Activated T-helper 1 cell treated with anti-CD3 and anti-CD28 coated beads, Interleukin-2, amount 50 U/mL, for 16 hours (primary cell): ENCODE results near the gene BRINP1.
"Not testable (repeated sequence)": the region's sequence is repeated elsewhere in the genome, so short reads cannot be mapped to it uniquely, and the experiment has no call there.

Source experiments
- DNase-seq, 2 donors: peaks; one replicate each; pipeline ENCODE4 v3.0.0-alpha.2; 2020; ENCODE audit warnings: low read depth in 1 of 2, low spot score in 1 of 2

The BRINP1 gene

GRCh38 chr9:119213471-119213870 lies 155.8 kb downstream of the BRINP1 start:
- DNase-seq: no peak

GRCh38 chr9:119197893-119198607 lies 171.2 kb downstream of the BRINP1 start:
- DNase-seq: no peak

GRCh38 chr9:119195521-119195920 lies 173.7 kb downstream of the BRINP1 start:
- DNase-seq: no peak

GRCh38 chr9:119185298-119185697 lies 183.9 kb downstream of the BRINP1 start:
- DNase-seq: no peak

DNA sequence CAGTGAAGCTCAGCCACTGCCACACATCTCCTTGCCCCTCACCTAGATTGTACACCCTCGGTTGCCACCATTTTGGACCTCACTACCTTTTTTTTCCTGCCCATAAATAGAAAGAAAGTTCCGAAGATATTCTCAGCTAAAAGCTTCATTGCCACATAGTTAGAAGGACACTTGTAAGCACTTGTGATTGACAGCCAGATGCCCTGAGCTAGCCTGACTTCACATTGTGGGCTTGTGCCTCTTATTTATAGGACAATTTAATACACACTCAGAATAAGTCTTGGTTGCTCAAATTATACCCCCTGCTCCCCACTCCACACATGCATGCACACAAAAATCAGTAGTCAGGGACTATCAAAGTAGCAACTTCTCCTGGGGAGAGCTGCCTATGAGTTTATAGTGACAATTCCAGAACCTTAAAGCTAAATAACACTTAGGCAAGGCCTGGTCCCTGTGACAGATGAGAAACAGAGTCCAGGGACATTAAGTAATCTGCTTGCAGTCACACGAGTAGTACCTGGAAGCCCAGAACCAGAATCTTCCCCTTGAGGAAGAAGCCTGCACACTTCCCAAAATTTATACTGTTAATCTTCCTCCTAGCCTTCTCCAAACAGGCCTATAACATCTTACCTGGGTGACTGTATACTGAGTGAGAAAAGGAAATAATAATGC lies 184.8 kb downstream of the BRINP1 start:
- DNase-seq: no peak

DNA sequence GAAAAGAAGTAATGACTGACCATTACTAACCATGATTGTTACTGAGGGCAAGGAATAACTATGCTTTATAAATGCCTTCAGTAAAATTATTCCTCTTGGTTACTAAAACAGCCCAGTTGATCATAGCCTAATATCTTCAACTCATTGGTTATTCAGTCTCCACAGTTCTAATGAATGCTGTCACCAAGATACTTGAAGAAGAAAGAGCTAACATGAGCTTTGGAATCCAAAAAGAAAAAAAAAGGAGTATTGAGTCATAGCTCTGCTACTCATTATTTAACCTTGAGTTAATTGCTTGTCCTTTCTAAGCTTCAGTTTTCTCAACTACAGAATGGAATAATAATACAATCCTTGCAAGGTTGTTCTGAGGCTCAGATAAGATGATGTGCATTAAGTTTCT lies 187.7 kb downstream of the BRINP1 start:
- no peak for DNase-seq

DNA sequence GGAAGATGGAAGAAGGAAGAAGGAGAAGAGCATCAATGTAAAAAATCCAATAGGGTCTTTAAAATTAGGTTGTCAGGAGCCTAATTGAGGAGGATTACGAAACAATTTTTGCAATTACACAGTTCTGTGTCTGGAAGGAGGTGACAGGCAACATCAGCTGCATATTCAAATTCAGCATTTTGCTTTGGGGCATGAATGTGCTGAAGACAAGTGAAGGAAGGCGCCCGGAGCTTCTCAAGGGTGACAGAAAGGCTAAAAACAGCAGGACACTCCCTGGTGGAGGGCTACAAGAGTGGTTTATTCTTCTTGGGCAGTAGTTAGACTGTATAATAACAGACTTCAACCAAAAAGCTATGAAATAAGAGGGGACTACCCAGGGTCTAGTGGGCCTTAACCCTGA lies 188.3 kb downstream of the BRINP1 start:
- DNase-seq: no peak

DNA sequence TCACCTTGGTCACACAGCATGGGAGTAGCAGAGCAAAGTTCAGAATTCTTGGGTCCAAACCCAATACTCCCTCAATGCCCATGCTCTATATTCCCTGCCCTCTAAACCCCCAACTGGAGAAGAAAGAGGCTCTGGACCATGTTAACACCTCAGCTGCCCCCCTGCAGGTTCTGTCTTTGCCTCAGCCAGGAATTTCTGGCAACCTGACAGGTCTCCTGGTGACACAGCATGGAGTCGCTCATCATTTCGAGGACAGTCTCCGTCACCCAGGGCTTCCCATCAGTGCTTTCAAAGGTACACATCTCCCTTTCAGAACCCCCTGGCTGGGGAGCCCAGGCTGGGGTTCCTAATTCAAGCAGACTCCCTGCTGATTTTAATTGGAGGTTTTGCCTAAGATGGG lies 189.5 kb downstream of the BRINP1 start:
- DNase-seq: no peak

DNA sequence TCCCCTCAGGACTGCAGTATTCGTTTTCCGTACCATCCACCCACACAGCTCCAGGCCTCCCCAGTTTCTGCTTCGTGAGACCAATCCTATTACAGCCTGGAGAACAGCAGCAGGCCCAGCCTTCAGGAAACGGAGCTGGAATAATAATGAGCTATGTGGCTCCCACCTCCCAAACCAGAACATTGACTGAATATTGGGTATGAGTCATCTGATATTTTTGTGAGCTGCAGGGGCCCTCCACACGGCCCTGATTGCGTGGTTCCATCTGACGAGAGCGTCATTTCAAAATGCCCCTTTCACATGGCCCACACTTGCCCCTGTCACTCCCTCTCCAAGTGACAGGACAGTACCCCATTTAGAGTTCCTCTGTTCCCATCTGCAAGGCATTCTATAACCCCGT lies 192.0 kb downstream of the BRINP1 start:
- no peak for DNase-seq

GRCh38 chr9:119175581-119175980 lies 193.7 kb downstream of the BRINP1 start:
- DNase-seq: no peak

GRCh38 chr9:119169222-119169621 lies 200.0 kb downstream of the BRINP1 start:
- not testable (repeated sequence) for DNase-seq

- DNase-seq: no peak
Observed at GRCh38 chr9:119167876-119168275, 201.4 kb downstream of the BRINP1 start.

- DNase-seq: no peak
Observed at GRCh38 chr9:119167267-119167666, 202.0 kb downstream of the BRINP1 start.

DNA sequence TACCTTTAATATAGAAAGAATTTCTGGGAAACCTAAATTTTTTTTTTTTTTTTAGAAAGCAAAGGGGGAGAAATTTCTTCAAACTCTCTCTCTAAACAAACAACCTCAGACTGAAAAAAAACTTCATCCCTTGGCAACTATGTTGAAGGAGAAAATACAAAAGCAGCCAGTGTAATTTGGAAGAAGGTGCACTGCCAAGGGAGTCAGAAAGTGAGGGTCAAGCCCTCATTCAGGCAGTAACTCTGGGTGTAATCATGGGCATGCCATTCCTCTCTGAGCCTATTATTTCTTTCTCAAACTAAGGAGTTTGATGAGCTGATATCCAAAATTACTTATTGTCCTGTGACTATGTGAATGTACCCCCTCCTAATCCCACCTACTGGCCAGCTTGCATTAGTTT lies 203.1 kb downstream of the BRINP1 start:
- DNase-seq: no peak

DNA sequence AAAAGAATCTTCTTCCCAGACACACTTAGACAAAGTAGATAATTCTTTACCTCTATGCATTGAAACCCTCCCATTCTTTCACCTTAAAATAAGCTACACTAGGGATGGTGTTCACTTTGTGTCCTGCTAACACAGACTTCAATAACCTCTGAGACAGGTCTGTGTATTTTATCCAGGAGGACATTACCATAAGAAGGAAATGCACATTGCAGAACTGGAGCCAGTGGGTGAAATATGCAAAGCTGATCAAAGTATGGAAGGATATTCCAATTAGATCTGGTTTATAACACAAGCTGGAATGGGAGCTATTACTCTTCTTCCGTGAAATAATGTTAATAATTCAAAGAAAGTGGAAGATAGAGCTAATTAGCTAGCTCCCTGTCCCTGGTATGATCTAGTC lies 204.1 kb downstream of the BRINP1 start:
- no peak for DNase-seq

GRCh38 chr9:119164716-119165115 lies 204.5 kb downstream of the BRINP1 start:
- no peak for DNase-seq

GRCh38 chr9:119160551-119160950 lies 208.7 kb downstream of the BRINP1 start:
- no peak for DNase-seq

GRCh38 chr9:119159386-119159785 lies 209.8 kb downstream of the BRINP1 start:
- DNase-seq: no peak

- no peak for DNase-seq
Observed at GRCh38 chr9:119157196-119157595, 212.0 kb downstream of the BRINP1 start.

- no peak for DNase-seq
Observed at GRCh38 chr9:119156354-119156753, 212.9 kb downstream of the BRINP1 start.

DNA sequence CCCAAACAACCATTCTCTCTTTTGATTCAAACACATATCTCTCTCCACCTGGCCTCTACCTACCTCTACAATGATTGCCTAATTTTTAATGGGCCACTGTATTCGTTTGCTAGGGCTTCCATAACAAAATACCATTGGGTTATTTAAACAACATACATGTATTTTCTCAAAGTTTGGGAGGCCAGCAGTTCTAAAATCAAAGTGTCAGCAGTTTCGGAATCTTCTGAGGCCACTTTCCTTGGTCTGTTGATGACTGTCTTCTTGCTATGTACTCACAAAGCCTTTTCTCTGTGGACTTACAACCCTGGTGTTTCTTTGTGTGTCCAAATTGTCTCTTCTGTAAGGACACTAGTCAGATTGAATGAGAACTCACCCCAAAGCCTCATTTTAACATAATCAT lies 214.7 kb downstream of the BRINP1 start:
- DNase-seq: no peak

- DNase-seq: no peak
Observed at GRCh38 chr9:119153402-119153801, 215.8 kb downstream of the BRINP1 start.

DNA sequence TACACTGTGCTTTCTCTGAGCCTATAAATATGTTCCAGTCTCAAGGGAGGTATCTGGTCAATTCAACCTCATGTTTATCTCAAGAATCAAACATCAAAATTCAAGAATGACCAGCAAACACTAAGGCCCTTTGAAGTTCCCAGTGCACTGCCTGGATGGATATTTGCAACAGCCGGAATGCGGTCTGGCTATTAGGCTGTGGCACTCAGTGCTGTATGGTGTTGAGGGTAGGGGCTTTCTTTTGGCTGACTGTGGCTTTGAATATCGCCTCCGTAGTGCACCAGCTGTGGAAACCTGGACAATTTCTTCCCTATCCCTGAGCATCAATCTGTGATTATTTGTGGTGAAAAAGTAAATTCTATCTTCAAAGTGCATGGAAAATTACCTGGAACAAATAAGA lies 220.4 kb downstream of the BRINP1 start:
- DNase-seq: no peak
